HG02943 (cell line): ENCODE data around the gene ZNF860.
"Not testable (repeated sequence)": the region's sequence is repeated elsewhere in the genome, so short reads cannot be mapped to it uniquely, and the experiment has no call there.

Experiments used
- ATAC-seq: cut with Tn5 transposase; IDR thresholded peaks from one replicate; pipeline ENCODE4 v1.9.1; 2021; ENCODE audit warnings: mild to moderate bottlenecking, low read depth, moderate library complexity; ENCODE audit not compliant: unreplicated experiment

The ZNF860 gene

GRCh38 chr3:31992995-31993394 lies 11.4 kb downstream of the ZNF860 start:
- not testable (repeated sequence) for ATAC-seq

DNA sequence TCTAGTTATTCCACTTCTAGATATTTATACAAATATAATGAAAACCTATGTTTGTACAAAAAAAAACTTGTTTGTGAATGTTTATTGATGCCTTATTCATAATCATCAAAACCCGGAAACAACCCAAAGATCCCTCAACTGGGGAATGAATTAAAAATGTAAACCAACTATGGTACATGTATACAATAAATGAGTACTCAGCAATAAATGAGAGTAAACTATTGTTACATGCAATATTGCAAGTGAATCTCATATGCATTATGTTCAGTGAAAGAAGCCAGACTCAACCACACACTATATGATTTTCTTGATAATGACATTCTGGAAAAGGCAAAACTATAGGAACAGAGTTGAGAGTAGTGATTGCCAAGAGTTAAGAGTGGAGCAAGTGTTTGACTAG lies 12.3 kb downstream of the ZNF860 start:
- no peak for ATAC-seq

GRCh38 chr3:31995026-31995425 lies 13.5 kb downstream of the ZNF860 start:
- not testable (repeated sequence) for ATAC-seq

- ATAC-seq, result no peak
Measured at GRCh38 chr3:31996195-31996594, 14.6 kb downstream of the ZNF860 start.

DNA sequence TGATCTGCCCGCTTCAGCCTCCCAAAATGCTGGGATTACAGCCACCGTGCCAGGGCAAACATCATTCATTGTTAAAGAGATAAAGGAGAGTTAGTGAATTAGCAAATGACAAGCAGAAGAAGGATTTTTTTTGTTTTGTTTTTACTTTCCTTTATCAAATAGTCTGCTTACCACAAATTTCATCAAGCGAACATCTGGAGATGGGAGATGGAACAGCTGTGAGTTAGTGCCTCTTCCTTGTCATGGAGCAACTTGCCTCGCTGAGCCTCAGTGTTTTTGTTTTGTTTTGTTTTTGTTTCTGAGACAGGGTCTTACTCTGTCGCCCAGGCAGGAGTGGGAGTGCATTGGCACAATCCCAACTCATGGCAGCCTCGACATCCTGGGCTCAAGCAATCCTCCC lies 15.9 kb downstream of the ZNF860 start:
- no peak for ATAC-seq

DNA sequence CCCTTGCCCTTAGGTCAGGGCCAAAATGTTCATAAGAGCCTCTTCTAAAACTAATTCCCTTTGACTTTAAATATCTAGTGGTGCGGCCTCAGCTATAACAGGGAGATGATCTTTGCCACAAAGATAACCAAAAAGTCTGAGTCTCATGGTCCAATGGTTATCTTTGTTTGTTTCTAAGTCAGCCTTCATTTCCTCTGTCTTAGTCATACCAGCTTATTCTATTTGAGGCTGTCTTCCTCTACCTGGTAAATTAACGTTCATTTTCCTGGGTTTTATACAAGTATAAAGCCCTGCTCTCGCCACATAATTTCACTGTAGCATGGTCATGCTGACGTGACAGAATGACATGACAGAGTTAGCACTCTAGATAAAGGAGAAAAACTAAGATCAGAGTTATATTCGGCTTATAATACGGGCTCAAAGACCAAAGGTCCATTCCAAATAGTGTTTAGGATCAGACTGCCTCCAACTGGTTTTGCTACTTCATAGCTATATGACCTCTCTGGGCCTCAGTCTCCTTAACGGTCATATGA lies 18.4 kb downstream of the ZNF860 start:
- ATAC-seq, result no peak

DNA sequence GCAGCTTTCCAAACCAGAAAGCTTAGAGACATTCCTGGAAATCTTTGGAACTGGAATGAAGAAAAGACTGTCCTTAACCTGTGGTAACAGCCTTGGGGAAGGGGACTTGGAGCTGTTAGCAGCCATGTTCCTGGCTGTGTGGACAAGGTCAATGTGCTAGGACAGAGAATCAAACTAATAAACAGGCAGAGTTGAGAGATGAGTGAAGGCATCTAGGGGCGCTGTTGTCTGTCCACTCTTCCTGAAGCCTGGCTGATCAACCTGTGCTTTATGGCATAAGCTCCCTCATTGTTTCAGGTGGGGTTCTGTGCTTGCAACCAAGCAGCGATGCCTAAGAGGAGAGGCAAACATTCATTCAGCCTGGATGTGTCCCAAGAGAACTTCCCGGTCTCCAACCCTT lies 19.3 kb downstream of the ZNF860 start:
- no peak for ATAC-seq

DNA sequence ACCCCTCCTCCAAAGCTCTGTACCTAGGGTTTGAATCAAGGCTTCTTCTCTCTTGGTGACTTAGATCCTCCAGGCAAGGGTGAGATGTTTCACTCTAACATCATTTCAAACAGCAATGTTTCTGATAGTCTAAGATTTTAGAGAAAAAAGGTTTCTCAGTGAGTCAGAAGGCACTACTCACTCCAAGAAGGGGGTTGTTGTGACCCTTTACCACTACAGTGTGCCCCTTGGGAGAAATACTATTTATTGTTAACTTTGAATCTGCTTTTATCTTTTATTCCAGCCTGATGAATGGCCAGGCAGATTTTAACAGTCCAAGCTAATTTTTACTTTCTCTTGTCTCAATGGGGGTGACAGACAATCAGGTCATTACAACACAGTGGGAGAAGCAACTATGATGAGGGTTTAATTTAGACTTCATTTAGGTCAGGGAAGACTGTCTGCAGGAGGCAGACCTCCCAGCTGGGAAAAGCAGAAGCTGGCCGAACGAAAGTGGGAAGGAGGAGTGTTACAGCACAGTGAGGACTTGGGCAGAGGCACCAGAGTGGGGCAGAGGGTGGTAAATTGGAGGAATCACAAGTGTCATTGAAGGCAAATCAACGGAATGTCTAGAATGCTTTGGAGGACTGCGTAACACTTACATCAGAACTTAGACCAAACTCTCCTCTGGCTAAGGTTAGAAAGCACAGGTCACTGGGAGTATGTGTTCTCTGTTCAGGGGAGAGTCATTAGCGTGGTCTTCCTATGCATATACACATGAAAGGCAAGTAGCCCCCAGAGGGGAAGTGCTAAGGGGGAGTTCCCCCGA lies 21.2 kb downstream of the ZNF860 start:
- no peak for ATAC-seq

- no peak for ATAC-seq
Measured at GRCh38 chr3:32003380-32003779, 21.8 kb downstream of the ZNF860 start.

DNA sequence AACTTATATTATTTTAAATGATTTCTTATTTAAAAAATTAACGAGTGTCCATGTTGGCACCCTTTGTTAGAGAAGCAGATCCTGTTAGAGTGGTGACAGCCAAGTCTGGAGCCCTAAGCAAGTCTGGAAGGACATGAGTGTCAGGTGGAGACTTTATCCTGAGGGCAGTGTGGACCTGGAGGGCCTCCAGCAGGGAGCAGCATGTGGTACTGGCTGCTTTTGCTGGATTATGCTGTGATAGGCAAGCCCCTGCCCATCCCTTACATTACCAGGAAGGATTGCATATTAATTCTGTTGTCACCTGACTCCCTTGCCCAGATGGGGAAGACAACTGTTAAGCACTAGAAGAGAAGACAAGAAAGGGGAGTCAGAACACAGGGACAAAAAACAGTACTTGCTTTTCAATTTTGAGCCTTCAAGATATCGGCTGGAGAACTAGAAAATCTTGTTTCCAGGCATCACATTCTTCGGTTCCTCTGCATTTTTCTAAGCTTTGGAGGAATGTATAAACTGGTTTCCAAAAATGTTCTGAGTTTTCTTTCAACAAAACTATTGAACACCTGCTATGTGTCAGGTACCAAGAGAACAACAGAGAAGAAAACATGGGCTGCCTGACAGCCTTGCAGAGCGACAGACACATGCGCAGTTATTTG lies 22.7 kb downstream of the ZNF860 start:
- no peak for ATAC-seq

DNA sequence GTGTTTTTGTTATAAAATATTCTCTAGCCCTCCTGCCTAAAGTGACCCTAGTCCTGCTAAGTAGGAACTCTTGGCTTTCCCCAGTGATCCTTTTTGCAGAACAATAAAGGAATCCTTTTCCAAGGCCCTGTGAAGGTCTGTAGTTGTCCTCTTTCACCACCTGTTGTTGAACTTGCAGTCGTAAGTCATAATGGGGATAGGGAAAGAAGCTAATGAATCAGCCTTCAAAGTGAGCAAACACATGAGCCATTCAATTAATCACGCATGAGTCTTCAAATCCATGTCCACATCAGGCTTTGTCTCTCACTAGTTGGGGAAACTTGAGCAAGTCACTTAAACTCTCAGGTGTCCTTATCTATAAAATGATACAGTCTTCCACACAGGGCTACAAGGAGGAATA lies 27.6 kb downstream of the ZNF860 start:
- no peak for ATAC-seq

- no peak for ATAC-seq
Measured at GRCh38 chr3:32009957-32010356, 28.4 kb downstream of the ZNF860 start.

GRCh38 chr3:32010699-32011098 lies 29.1 kb downstream of the ZNF860 start:
- ATAC-seq, result not testable (repeated sequence)

DNA sequence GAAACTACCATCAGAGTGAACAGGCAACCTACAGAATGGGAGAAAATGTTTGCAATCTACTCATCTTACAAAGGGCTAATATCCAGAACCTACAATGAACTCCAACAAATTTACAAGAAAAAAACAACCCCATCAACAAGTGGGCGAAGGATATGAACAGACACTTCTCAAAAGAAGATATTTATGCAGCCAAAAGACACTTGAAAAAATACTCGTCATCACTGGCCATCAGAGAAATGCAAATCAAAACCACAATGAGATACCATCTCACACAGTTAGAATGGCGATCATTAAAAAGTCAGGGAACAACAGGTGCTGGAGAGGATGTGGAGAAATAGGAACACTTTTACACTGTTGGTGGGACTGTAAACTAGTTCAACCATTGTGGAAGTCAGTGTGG lies 34.1 kb downstream of the ZNF860 start:
- ATAC-seq, result not testable (repeated sequence)

- ATAC-seq, result no peak
Measured at GRCh38 chr3:32017286-32017685, 35.7 kb downstream of the ZNF860 start.

DNA sequence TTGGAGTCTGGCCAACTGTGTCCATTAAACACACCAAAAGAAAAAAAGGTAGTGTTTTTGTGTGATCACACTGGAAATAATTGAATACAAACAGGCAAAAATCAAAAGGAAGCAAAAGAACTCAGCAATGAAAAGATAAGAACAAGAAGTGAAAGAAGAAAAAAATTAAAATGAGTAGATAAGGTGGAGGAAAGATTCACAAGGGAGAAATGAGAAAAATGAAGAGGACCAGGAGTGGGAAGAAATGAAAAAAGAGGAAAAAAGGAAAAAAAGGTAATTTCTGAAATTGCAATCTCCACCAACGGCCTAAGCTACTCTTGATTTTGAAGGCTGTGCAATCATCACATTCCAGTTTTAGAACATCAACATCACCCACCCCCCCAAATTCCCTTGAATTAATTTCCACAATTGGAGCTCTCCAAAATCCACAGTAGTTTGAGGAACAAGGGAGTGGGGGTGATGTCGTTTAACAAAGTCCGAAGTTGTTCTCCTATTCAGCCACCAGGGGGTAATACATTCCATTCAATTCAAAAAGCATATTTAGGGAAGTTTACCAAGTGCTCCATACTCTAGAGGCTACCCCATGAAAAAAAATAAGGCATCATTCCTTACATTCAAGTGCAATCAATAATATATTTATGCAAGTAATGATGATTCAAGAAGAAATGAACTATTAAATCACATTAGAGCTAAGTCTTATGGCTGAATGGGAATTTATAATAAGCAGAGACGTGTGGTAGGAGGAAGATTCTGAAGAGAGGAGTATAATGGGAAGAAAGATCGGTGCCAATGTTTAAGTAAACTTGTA lies 37.4 kb downstream of the ZNF860 start:
- ATAC-seq, result no peak

DNA sequence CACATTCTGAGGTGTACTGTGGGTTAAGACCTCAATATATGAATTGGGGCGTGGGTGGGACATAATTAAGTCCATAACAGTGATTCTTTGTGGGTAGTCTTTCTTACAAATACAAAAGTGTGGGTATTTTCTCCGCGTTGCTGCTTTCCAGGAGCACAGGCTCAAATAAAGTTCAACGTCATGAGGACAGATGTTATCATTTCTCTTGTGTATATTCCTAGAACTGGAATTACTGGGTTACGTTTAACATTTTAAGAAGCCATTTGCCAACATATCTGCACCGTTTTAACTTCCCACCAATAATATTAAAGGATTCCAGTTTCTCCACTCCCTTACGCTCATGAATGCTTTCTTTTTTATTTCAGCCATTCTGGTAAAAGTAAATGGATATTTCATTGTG lies 39.6 kb downstream of the ZNF860 start:
- no peak for ATAC-seq

GRCh38 chr3:32021748-32022147 lies 40.2 kb downstream of the ZNF860 start:
- ATAC-seq, result no peak

DNA sequence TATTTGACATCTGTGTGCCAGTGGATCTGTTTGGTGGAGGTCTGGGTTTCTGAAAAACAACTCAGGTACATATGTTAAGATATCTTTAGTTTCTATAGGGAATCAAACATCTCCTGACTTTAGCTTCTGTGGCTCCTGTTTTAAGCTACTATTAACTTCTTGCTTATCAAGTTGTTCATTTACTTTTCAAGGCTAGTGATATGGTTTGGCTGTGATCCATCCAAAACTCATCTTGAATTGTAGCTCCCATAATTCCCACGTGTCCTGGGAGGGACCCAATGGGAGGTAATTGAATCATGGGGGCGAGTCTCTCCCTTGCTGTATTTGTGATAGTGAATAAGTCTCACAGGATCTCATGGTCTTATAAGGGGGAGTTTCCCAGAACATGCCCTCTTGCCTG lies 41.4 kb downstream of the ZNF860 start:
- no peak for ATAC-seq

DNA sequence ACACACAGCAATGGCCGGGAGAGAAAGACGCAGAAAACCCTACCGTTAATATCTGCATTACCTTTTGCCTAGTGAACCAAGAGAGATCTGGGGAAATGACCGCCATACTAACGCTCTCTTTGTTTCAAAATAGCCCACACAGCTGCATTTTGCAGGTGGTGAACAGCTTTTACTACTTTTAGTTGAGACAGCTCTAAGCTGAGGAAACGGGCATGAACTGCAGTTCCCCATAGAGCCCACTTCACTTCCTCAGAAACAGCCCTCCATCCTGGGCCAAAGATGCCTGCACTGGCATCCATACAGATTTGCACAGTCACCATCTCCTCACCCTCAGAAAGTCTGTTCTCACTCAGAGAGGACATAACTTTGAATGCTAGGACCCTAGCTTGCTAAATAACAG lies 45.0 kb downstream of the ZNF860 start:
- no peak for ATAC-seq

- no peak for ATAC-seq
Measured at GRCh38 chr3:32037932-32038267, 56.4 kb downstream of the ZNF860 start.
